ENCODE data around the gene MED28.
A peak's percentile ranks its signal among the peaks of the same experiment; 100 is the strongest.

- TF ChIP-seq POLR2AphosphoS5 (IDR thresholded peaks at IDR 0.05), result peak in 1 of 3 donors; percentile 40
- peak in 5 of 7 experiments; percentile 53 to 89 (median 75) for TF ChIP-seq CTCF (IDR thresholded peaks at IDR 0.05)
- TF ChIP-seq EP300 (IDR thresholded peaks at IDR 0.05), result no peak
Observed at GRCh38 chr4:17636696-17637622, 22.5 kb downstream of the MED28 start.

All from stomach (tissue), 4 donors.